HG02759 (cell line): ENCODE results near the gene KMT5B.

Source experiments
- ATAC-seq: cut with Tn5 transposase; IDR thresholded peaks from one replicate; pipeline ENCODE4 v1.9.1; 2021; ENCODE audit warnings: mild to moderate bottlenecking, moderate library complexity; ENCODE audit not compliant: unreplicated experiment

KMT5B gene

DNA sequence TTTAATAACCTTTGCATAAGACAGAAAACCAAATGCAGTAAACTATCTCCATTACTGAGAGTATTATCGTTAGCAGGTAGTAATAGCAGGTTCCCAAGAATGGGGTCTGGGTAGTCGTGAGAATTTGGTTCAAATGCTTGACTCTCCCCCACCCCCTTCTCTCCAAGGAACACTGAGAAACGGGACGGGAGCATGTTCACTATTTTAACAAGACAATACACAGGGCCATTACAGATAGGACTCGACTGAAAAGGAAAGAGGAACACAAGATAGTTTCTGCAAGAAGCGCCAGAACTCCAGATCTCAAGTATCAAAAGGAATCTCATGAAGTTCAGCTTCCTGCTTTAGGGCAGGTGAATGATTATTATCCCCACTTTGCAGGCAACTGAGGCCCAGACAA, 27.0 kb downstream of the KMT5B start:
- no peak for ATAC-seq

DNA sequence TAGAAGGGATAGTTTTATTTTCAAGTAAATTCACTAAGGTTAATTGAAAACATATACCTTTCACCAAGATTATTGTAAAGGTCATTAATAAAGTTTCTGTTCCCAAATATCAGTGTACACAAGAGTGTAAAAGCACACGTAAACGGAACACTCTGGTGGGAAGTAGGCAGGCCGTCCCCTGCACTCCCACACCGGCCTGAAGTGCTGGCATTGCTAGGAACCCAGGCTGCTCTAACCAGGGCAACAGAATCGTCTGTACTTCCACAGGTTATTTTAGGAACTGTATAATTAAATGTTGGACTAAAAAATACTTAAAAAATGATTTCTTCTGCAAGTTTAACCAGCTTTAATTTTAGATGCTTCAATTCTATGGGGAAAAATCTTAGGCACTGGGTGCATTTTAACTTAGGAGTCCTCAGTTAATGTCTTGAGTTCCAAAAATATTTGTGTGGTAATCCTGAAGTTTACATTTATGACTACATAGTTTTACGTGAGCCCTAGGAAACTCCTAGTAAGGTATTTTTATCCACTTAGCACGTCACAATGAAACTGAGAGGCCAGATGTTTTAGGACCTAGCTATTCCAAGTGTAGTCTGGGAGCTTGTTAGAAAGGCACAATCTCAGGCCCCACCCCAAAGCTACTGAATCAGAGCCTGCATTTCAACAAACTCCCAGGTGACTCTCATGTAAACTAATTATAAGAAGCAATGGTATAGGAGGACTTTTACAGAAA, 31.2 kb downstream of the KMT5B start:
- no peak for ATAC-seq

DNA sequence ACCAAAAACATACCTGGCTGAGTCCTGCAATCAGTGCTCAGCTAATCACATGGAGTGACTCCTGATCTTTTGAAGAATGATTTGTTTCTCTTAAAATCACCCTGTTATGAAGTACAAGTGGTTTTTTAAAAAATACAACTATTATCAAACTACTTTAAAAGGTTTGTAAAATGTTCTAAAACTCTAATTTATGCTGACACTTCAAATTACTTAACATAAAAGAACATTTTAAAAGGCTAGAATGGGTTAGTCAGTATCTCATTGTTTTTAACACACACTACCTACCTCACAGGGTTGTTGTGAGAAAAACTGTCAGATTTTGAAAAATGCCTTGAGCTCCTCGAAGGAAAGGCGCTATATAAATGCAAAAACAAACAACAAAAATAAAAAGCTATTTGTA, 33.2 kb downstream of the KMT5B start:
- ATAC-seq: no peak

DNA sequence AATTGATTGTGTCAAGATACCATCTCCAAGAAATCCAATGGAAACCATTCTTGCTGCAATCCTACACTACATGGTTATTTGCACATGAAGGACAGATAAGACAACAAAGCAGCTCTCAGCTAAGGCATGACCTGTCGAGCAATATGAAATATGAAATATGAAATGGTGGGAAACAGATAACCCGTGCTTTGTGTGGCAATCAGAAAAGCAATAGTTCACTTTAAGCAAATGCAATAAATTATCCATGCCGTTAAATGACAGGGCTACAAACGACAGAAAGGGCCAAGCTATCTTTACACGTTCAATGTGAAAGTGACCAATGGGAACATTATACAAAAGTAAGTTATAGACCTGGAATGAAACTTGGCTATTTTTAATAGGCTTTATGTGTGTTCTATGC, 35.2 kb downstream of the KMT5B start:
- no peak for ATAC-seq

GRCh38 chr11:68173926-68174325, 39.2 kb downstream of the KMT5B start:
- no peak for ATAC-seq

- ATAC-seq: no peak
Observed at GRCh38 chr11:68169442-68169841, 43.7 kb downstream of the KMT5B start.

DNA sequence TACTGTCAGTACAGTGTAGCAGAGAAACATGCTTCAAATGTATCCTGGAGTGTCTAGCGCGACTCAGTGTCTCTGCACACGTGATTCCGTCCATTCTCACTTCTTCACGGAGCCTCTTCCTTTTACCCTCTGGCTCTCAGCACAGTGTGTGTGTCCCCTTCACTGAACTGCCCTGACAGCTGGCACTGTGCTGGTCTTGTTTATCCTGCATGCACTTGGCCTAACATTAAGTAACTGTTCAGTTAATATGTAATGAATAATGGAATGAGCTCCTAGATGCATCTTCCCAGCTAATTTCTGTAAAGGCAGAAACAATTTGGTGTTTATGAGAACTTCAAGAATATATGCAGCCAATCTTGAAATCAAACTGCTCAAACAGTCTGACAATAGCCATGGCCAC, 44.4 kb downstream of the KMT5B start:
- ATAC-seq: no peak

DNA sequence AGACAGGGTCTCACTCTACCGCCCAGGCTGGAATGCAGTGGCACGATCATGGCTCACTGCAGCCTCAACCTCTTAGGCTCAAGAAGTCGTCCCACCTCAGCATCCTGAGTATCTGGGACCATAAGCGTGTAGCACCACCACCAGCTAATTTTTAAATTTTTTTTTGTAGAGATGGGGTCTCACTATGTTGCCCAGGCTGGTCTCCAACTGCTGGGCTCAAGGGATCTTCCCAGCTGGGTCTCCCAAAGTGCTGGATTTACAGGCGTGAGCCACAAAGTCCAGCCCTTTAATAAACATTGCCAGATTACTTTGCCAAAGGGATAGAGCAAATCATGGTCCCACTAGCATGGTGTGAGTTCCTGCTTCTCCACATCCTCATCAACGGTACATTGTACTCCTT, 45.6 kb downstream of the KMT5B start:
- no peak for ATAC-seq

GRCh38 chr11:68166969-68167368, 46.1 kb downstream of the KMT5B start:
- no peak for ATAC-seq

DNA sequence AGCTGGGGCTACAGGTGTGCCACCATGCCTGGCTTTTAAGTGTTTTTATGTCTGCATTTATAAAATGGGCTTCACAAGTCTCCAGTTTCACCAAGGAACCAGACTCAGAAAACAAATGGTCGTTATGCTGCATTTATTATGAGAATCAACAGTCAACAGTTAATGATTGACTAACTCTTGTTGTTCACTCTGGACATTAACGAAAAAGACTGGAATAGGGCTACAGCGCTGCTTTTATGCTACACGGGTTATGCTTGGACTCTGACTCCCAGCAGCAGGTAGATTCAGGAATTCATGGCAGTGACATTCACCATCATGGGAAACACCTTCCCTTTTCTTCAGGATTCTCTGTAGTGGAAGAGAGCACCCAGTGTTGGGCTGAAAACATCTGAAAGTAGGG, 47.5 kb downstream of the KMT5B start:
- no peak for ATAC-seq

- no peak for ATAC-seq
Observed at GRCh38 chr11:68164437-68164836, 48.7 kb downstream of the KMT5B start.

DNA sequence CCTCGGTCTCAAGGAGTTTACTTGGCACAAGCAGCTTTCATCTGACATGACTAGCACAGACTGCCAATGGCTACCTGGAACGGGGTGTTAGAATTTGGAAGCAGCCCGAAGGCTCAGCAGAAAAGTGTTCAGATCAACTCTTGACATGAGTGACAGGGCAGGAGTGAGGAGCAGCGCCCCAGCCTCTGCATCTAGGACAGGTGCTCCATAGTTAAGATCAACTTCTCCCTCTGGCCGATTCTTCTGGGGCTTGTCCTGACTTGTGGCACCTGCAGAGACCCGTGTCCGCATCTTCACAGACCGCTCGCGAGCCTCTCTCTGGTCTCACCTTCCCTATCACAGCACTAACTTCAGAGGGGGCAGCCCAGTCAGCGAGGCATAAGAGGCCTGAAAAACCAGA, 49.4 kb downstream of the KMT5B start:
- no peak for ATAC-seq

DNA sequence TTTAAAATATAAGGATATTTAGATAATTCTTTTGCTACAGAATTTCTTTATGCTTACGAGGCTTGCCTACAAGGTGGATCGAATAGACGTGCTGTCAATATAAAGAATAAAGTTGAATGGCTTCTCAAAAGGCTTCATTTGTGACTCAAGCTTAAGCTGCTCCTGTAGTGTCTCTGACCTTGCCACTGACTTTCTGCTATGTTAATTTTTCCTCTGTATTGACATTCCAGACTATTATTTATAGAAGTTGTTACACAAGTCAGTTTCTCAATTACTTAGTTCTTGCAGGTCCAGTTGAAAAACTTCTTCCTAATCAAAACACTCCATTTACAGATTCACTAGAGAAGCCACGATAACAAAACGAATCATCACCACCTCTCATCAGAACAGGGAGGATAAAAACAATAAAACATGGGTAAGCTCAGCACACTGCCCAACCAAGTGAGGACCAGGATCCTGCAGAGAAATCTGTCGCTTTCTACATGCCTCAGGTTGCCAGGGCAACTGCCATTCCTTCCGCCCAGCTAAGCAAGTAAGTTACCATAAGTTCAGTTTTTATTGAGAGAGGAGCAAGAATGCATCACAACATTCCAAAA, 52.9 kb downstream of the KMT5B start:
- ATAC-seq: no peak

- no peak for ATAC-seq
Observed at GRCh38 chr11:68159665-68160064, 53.4 kb downstream of the KMT5B start.

GRCh38 chr11:68159161-68159560, 53.9 kb downstream of the KMT5B start:
- ATAC-seq: no peak

DNA sequence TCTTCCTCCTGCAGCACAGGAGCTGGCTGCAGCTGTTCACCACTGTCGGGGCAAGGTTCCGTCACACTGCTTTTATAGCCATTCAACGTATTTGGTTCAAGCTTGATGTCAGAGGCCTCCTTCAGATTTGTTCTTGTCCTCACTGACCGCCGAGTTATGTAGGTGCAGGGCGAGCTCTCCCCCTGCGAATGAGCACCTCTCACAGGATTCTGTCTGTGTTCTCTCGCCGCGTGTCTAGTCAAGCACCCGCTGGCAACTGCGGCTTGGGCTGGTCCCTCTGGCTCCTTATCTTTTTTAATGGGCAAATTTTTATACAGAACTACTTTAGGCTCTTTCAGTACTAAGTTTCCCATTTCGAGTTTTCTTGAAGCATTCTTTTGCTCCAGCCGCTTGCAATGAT, 54.5 kb downstream of the KMT5B start:
- no peak for ATAC-seq

DNA sequence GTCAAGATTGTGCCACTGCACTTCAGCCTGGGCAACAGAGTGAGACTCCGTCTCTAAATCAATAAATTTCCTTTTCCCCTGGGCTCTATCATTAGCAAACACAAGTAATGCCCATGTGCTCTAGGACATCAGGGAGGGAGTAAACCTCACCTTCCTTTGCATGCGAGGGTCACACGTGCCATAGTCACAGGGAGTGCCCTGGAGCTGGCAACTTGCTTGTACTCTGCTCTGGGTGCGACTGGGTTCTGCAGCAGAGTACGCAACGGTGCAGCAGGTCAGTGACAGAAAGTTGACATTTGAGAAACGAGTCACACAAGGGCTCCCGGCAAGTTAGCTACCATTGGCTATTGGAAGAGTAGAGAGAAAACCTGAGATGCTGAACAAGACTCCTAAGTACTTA, 59.4 kb downstream of the KMT5B start:
- no peak for ATAC-seq

- no peak for ATAC-seq
Observed at GRCh38 chr11:68150037-68150436, 63.1 kb downstream of the KMT5B start.

DNA sequence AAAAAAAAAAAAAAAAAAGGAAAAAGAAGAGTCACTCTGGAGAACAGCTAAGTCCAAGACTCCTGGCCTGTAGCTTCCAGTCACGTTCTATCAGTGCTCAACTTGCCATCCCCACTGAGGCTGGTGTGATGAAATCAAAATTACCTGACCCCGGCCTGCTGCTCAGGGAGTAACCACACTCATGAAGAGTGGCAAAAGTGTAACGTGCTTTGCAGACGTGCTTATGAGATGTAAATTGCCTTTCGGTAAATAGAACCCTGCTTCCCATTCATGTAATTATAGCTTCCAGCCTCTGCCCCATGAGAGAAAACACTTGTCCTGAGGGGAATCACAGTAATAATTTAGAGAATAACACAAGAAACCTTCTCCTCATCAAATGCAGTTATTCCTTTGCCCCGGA, 63.7 kb downstream of the KMT5B start:
- no peak for ATAC-seq

DNA sequence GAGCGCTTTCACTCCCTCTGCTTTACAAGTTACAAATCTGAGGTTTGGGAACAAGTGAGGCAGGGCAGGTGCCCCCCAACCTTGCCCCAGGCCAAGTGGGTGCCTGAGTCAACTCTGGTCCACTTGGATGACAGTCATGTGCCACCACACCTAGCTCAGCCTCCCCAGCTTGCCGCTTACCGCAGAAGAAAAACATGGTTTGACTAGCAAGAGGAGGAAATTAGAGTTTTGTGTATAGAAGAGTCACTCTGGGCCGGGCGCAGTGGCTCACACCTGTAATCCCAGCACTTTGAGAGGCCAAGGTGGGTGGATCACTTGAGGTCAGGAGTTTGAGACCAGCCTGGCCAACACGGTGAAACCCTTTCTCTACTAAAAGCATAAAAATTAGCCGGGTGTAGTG, 64.2 kb downstream of the KMT5B start:
- no peak for ATAC-seq

DNA sequence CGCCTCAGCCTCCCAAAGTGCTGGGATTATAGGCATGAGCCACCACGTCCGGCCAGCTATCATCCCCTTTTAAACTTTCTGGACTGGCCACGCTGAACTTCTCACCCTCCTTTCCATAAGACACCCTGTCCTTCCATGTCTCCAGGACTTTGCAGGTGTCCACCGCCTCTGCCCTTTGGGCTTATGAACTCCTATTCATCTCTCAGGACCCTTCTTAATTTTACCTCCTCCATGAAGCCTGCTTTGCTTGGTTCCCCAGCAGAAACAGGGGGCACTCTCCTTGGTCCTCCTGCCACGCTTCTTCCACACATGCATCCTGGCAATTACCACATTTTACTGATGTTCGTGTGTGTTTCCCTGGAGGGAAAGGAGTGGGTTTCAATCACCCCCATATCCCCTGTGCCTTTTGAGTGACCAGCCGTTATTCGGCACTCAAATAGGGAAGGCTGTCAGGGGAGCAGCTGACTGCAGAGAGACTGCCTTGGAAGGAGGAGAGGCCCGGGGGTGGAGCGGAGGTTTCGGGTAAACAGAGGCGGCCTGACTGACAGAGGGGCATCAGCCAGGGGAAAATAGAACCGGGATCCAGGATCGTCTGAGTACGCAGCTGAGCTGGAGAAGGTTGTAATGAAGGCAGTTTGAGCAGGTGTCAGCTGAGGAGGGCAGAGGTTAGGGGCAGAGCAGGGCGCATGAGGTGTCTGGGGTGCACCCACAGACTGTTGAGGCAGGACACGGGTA, 64.9 kb downstream of the KMT5B start:
- ATAC-seq: no peak
